ENCODE measurements around the gene DCAF8L2. TPM values are rescaled to one million over a fixed set of nuclear protein-coding genes. Genes with fewer than 3 reads are reported as not detected.

The DCAF8L2 gene
- total RNA-seq, 1 experiment from 2014 or later = not detected

- no peaks in the 10 kb centered on the region for H3K27me3 ChIP-seq (replicated peaks; ENCODE audit: control insufficient read depth, insufficient read depth, low read length)
- TF ChIP-seq CTCF (IDR thresholded peaks at IDR 0.05; ENCODE audit: insufficient read depth in 1 of 2, low read depth in 1 of 2, low read length in 1 of 2, severe bottlenecking in 1 of 2, unreplicated experiment in 1 of 2) = no peak
- Mint-ChIP-seq H3K27ac (ENCODE audit: unreplicated experiment) (no peak overlapping the region), H3K9me3 (ENCODE audit: unreplicated experiment) (no peaks in the 10 kb centered on the region), H3K36me3 (ENCODE audit: insufficient read depth, unreplicated experiment) (no peaks in the 10 kb centered on the region), H3K4me3 (ENCODE audit: unreplicated experiment) (no peak overlapping the region), H3K27me3 (ENCODE audit: insufficient read depth, unreplicated experiment) (no peaks in the 10 kb centered on the region), H3K4me1 (ENCODE audit: low read depth, unreplicated experiment) (no peaks in the 10 kb centered on the region)
- intact Hi-C loops (cut with micrococcal nuclease; ENCODE audit: unreplicated experiment) = no loop called here
- POLR2A ChIA-PET = no interaction called here
- DNase-seq = no peak
- H3K4me3 ChIP-seq (ENCODE audit: low read depth, low read length) = no peak overlapping the region
- BruUV-seq (replicated peaks) = no TSS peak
- CTCF ChIA-PET = no interaction called here
- H3K36me3 ChIP-seq (ENCODE audit: control insufficient read depth, insufficient read depth, low read length) = no peaks in the 10 kb centered on the region
- no peaks in the 10 kb centered on the region for H3K4me1 ChIP-seq
- H3K9me3 ChIP-seq = no peaks in the 10 kb centered on the region
Observed at GRCh38 chrX:27775984-27776383, 185.8 kb downstream of the DCAF8L2 start.

- CTCF ChIA-PET = no interaction called here
- no peaks in the 10 kb centered on the region for H3K36me3 Mint-ChIP-seq (ENCODE audit: insufficient read depth, unreplicated experiment)
- intact Hi-C loops (cut with micrococcal nuclease; ENCODE audit: unreplicated experiment) = loop anchor here (5.0 kb wide), 1 partner anchor 409 kb away; no protein-coding TSS in a partner anchor
- H3K9me3 Mint-ChIP-seq (ENCODE audit: unreplicated experiment) = no peaks in the 10 kb centered on the region
- Histone ChIP-seq H3K4me1 (no peaks in the 10 kb centered on the region), H3K27me3 (replicated peaks; ENCODE audit: control insufficient read depth, insufficient read depth, low read length) (no peaks in the 10 kb centered on the region), H3K9me3 (no peaks in the 10 kb centered on the region), H3K36me3 (ENCODE audit: control insufficient read depth, insufficient read depth, low read length) (no peaks in the 10 kb centered on the region), H3K4me3 (ENCODE audit: low read depth, low read length) (no peak overlapping the region)
- no peak for DNase-seq
- no peak overlapping the region for H3K27ac Mint-ChIP-seq (ENCODE audit: unreplicated experiment)
- POLR2A ChIA-PET = no interaction called here
- H3K4me3 Mint-ChIP-seq (ENCODE audit: unreplicated experiment) = no peak overlapping the region
- no peaks in the 10 kb centered on the region for H3K27me3 Mint-ChIP-seq (ENCODE audit: insufficient read depth, unreplicated experiment)
- no peaks in the 10 kb centered on the region for H3K4me1 Mint-ChIP-seq (ENCODE audit: low read depth, unreplicated experiment)
- BruUV-seq (replicated peaks) = no TSS peak
- no peak for TF ChIP-seq CTCF (IDR thresholded peaks at IDR 0.05; ENCODE audit: insufficient read depth in 1 of 2, low read depth in 1 of 2, low read length in 1 of 2, severe bottlenecking in 1 of 2, unreplicated experiment in 1 of 2)
Observed at GRCh38 chrX:27796640-27797257, 206.6 kb downstream of the DCAF8L2 start.

- Mint-ChIP-seq H3K4me1 (ENCODE audit: low read depth, unreplicated experiment) (no peaks in the 10 kb centered on the region), H3K4me3 (ENCODE audit: unreplicated experiment) (no peak overlapping the region), H3K27me3 (ENCODE audit: insufficient read depth, unreplicated experiment) (no peaks in the 10 kb centered on the region), H3K36me3 (ENCODE audit: insufficient read depth, unreplicated experiment) (no peaks in the 10 kb centered on the region), H3K27ac (ENCODE audit: unreplicated experiment) (no peak overlapping the region), H3K9me3 (ENCODE audit: unreplicated experiment) (no peaks in the 10 kb centered on the region)
- no peaks in the 10 kb centered on the region for H3K36me3 ChIP-seq (ENCODE audit: control insufficient read depth, insufficient read depth, low read length)
- POLR2A ChIA-PET = no interaction called here
- no TSS peak for BruUV-seq (replicated peaks)
- intact Hi-C loops (cut with micrococcal nuclease; ENCODE audit: unreplicated experiment) = loop anchor here (5.0 kb wide), 1 partner anchor 410 kb away; no protein-coding TSS in a partner anchor
- CTCF ChIA-PET = no interaction called here
- H3K4me3 ChIP-seq (ENCODE audit: low read depth, low read length) = no peak overlapping the region
- H3K4me1 ChIP-seq = no peaks in the 10 kb centered on the region
- no peaks in the 10 kb centered on the region for H3K27me3 ChIP-seq (replicated peaks; ENCODE audit: control insufficient read depth, insufficient read depth, low read length)
- no peaks in the 10 kb centered on the region for H3K9me3 ChIP-seq
- TF ChIP-seq CTCF (IDR thresholded peaks at IDR 0.05; ENCODE audit: insufficient read depth in 1 of 2, low read depth in 1 of 2, low read length in 1 of 2, severe bottlenecking in 1 of 2, unreplicated experiment in 1 of 2) = no peak
- DNase-seq = no peak
Observed at GRCh38 chrX:27797575-27797974, 207.4 kb downstream of the DCAF8L2 start.

Other genes with a start within 250 kb of the DCAF8L2 start
- not detected in 2 replicates for gene PPP4R3C, start 127.0 kb upstream of the DCAF8L2 start, total RNA-seq (2022)
- not detected in 2 replicates for gene MAGEB10, start 217.6 kb downstream of the DCAF8L2 start, total RNA-seq (2022)

All from Caco-2 (cell line).